Measurements from ENCODE around the gene OTOS. TPM values are rescaled to one million over a fixed set of nuclear protein-coding genes. Genes with fewer than 3 reads are reported as not detected.

The OTOS gene
- polyA plus RNA-seq, 1 donor from 2014 or later, result not detected

- no peak overlapping the region for H3K4me3 ChIP-seq (ENCODE audit: low read length)
- TF ChIP-seq MXI1 (conservative IDR thresholded peaks at IDR 0.05; ENCODE audit: poor library complexity, severe bottlenecking) (no peak), CTCF (IDR thresholded peaks at IDR 0.05; ENCODE audit: poor library complexity, severe bottlenecking) (no peak), SMC3 (conservative IDR thresholded peaks at IDR 0.05; ENCODE audit: poor library complexity) (no peak), REST (IDR thresholded peaks at IDR 0.05; ENCODE audit: borderline replicate concordance) (no peak), POLR2AphosphoS5 (IDR thresholded peaks at IDR 0.05) (no peak), EP300 (conservative IDR thresholded peaks at IDR 0.05; ENCODE audit: poor library complexity, severe bottlenecking) (no peak), RAD21 (conservative IDR thresholded peaks at IDR 0.05) (no peak), EZH2 (IDR thresholded peaks at IDR 0.05; ENCODE audit: borderline replicate concordance, insufficient read depth, low read length, poor library complexity, severe bottlenecking) (no peak), TAF1 (IDR thresholded peaks at IDR 0.05; ENCODE audit: low read depth) (no peak)
- H3K27ac ChIP-seq (ENCODE audit: low read length), result no peak overlapping the region
- no peaks in the 10 kb centered on the region for H4K20me1 ChIP-seq (ENCODE audit: insufficient read depth)
- H2AFZ ChIP-seq (ENCODE audit: low read depth, low read length), result no peak overlapping the region
- no peaks in the 10 kb centered on the region for H3K9me3 ChIP-seq (ENCODE audit: low read length)
- no peaks in the 10 kb centered on the region for H3F3A ChIP-seq (ENCODE audit: insufficient read depth, low read length, poor library complexity, severe bottlenecking)
- no peaks in the 10 kb centered on the region for H3K79me2 ChIP-seq (replicated peaks; ENCODE audit: insufficient read depth, low read length)
- no peak overlapping the region for H3K9ac ChIP-seq (ENCODE audit: low read length)
- no peaks in the 10 kb centered on the region for H3K36me3 ChIP-seq (ENCODE audit: insufficient read depth, low read length)
- no peaks in the 10 kb centered on the region for H3K9me2 ChIP-seq (ENCODE audit: insufficient read depth, low read length)
- no peaks in the 10 kb centered on the region for H3K27me3 ChIP-seq (ENCODE audit: insufficient read depth, low read depth, low read length)
- no peak overlapping the region for H3K4me2 ChIP-seq (ENCODE audit: low read length)
Measured at GRCh38 chr2:240128608-240129145, 11.8 kb downstream of the OTOS start.

GRCh38 chr2:240127911-240128607 lies 12.4 kb downstream of the OTOS start:
- Histone ChIP-seq H3K4me2 (ENCODE audit: low read length) (no peak overlapping the region), H3K9ac (ENCODE audit: low read length) (no peak overlapping the region), H3K79me2 (replicated peaks; ENCODE audit: insufficient read depth, low read length) (no peaks in the 10 kb centered on the region), H3K27me3 (ENCODE audit: insufficient read depth, low read depth, low read length) (no peaks in the 10 kb centered on the region), H2AFZ (ENCODE audit: low read depth, low read length) (no peak overlapping the region), H3K9me3 (ENCODE audit: low read length) (no peaks in the 10 kb centered on the region), H3K27ac (ENCODE audit: low read length) (no peak overlapping the region), H3K36me3 (ENCODE audit: insufficient read depth, low read length) (no peaks in the 10 kb centered on the region), H4K20me1 (ENCODE audit: insufficient read depth) (no peaks in the 10 kb centered on the region), H3F3A (ENCODE audit: insufficient read depth, low read length, poor library complexity, severe bottlenecking) (no peaks in the 10 kb centered on the region), H3K4me3 (ENCODE audit: low read length) (no peak overlapping the region), H3K9me2 (ENCODE audit: insufficient read depth, low read length) (no peaks in the 10 kb centered on the region)
- TF ChIP-seq MXI1 (conservative IDR thresholded peaks at IDR 0.05; ENCODE audit: poor library complexity, severe bottlenecking), result no peak
- TF ChIP-seq EP300 (conservative IDR thresholded peaks at IDR 0.05; ENCODE audit: poor library complexity, severe bottlenecking), result no peak
- no peak for TF ChIP-seq REST (IDR thresholded peaks at IDR 0.05; ENCODE audit: borderline replicate concordance)
- TF ChIP-seq EZH2 (IDR thresholded peaks at IDR 0.05; ENCODE audit: borderline replicate concordance, insufficient read depth, low read length, poor library complexity, severe bottlenecking), result no peak
- TF ChIP-seq CTCF (IDR thresholded peaks at IDR 0.05; ENCODE audit: poor library complexity, severe bottlenecking), result no peak
- TF ChIP-seq SMC3 (conservative IDR thresholded peaks at IDR 0.05; ENCODE audit: poor library complexity), result no peak
- no peak for TF ChIP-seq RAD21 (conservative IDR thresholded peaks at IDR 0.05)
- TF ChIP-seq TAF1 (IDR thresholded peaks at IDR 0.05; ENCODE audit: low read depth), result no peak
- TF ChIP-seq POLR2AphosphoS5 (IDR thresholded peaks at IDR 0.05), result no peak

Measured in neural cell (in vitro differentiated cells).